ENCODE results near the gene ALG13.

Gene ALG13

DNA sequence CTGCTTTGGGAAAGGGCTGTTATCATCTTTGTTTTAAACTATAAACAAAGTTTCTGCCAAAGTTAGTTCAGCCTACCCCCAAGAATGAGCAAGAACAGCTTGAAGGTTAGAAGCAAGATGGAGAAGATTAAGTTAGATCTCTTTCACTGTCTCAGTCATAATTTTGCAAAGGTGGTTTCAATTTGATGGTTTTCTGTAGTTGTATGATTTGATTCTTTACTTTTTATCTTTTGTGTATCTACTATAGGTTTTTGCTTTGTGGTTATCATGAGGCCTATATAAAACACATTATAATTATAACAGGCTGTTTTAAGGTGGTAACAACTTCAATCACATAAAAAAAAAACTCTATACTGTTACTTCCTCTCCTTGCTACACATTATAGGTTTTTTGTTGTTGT is 35.4 kb upstream of the ALG13 start:
- no peak for TF ChIP-seq EZH2phosphoT487 (IDR thresholded peaks at IDR 0.05; ENCODE audit: borderline replicate concordance, low read length)
- TF ChIP-seq, protein P1, sequence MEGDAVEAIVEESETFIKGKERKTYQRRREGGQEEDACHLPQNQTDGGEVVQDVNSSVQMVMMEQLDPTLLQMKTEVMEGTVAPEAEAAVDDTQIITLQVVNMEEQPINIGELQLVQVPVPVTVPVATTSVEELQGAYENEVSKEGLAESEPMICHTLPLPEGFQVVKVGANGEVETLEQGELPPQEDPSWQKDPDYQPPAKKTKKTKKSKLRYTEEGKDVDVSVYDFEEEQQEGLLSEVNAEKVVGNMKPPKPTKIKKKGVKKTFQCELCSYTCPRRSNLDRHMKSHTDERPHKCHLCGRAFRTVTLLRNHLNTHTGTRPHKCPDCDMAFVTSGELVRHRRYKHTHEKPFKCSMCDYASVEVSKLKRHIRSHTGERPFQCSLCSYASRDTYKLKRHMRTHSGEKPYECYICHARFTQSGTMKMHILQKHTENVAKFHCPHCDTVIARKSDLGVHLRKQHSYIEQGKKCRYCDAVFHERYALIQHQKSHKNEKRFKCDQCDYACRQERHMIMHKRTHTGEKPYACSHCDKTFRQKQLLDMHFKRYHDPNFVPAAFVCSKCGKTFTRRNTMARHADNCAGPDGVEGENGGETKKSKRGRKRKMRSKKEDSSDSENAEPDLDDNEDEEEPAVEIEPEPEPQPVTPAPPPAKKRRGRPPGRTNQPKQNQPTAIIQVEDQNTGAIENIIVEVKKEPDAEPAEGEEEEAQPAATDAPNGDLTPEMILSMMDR (IDR thresholded peaks at IDR 0.05; ENCODE audit: low read depth, low read length, poor library complexity, severe bottlenecking) = no peak
- H3K79me2 ChIP-seq (ENCODE audit: control insufficient read depth, low read length) = no peaks in the 10 kb centered on the region
- H3K4me1 ChIP-seq (ENCODE audit: control insufficient read depth, low read length) = no peaks in the 10 kb centered on the region
- no peaks in the 10 kb centered on the region for H3K27me3 ChIP-seq (ENCODE audit: control insufficient read depth, low read length)
- no peaks in the 10 kb centered on the region for H4K20me1 ChIP-seq (ENCODE audit: control insufficient read depth, insufficient read depth, low read depth, low read length)
- no peaks in the 10 kb centered on the region for H3F3A ChIP-seq (ENCODE audit: control insufficient read depth, insufficient read depth)
- H3K36me3 ChIP-seq (ENCODE audit: control insufficient read depth, low read length) = no peaks in the 10 kb centered on the region
- H3K27ac ChIP-seq (ENCODE audit: low read depth, low read length) = no peak overlapping the region
- H3K4me3 ChIP-seq (ENCODE audit: low read length) = no peak overlapping the region
- H3K9me2 ChIP-seq (replicated peaks; ENCODE audit: control insufficient read depth, low read length) = no peaks in the 10 kb centered on the region
- H3K4me2 ChIP-seq (ENCODE audit: low read length) = no peak overlapping the region
- no peaks in the 10 kb centered on the region for H3K9me3 ChIP-seq (ENCODE audit: control insufficient read depth, insufficient read depth, low read length)

DNA sequence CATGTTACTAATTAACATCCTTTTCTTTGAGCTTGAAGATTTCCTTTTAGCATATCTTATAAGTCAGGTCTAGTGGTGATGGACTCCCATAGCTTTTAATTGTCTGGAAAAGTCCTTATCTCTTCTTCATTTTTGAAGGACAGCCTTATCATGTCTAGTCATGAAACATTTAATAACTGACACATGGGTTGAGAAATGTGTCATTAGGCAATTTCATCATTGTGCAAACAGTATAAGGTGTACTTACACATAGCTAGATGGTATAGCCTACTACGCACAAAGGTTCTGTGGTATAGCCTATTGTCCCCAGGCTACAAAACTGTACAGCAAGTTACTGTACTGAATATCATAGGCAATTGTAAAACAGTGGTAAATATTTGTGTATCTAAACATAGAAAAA is 34.5 kb upstream of the ALG13 start:
- Histone ChIP-seq H4K20me1 (ENCODE audit: control insufficient read depth, insufficient read depth, low read depth, low read length) (no peaks in the 10 kb centered on the region), H3K27ac (ENCODE audit: low read depth, low read length) (no peak overlapping the region), H3K4me1 (ENCODE audit: control insufficient read depth, low read length) (no peaks in the 10 kb centered on the region), H3K27me3 (ENCODE audit: control insufficient read depth, low read length) (no peaks in the 10 kb centered on the region), H3K79me2 (ENCODE audit: control insufficient read depth, low read length) (no peaks in the 10 kb centered on the region), H3K9me3 (ENCODE audit: control insufficient read depth, insufficient read depth, low read length) (no peaks in the 10 kb centered on the region), H3K9me2 (replicated peaks; ENCODE audit: control insufficient read depth, low read length) (no peaks in the 10 kb centered on the region), H3K4me2 (ENCODE audit: low read length) (no peak overlapping the region), H3F3A (ENCODE audit: control insufficient read depth, insufficient read depth) (no peaks in the 10 kb centered on the region), H3K4me3 (ENCODE audit: low read length) (no peak overlapping the region), H3K36me3 (ENCODE audit: control insufficient read depth, low read length) (no peaks in the 10 kb centered on the region)
- TF ChIP-seq EZH2phosphoT487 (IDR thresholded peaks at IDR 0.05; ENCODE audit: borderline replicate concordance, low read length) = no peak
- TF ChIP-seq, protein P1 (IDR thresholded peaks at IDR 0.05; ENCODE audit: low read depth, low read length, poor library complexity, severe bottlenecking) = no peak

DNA sequence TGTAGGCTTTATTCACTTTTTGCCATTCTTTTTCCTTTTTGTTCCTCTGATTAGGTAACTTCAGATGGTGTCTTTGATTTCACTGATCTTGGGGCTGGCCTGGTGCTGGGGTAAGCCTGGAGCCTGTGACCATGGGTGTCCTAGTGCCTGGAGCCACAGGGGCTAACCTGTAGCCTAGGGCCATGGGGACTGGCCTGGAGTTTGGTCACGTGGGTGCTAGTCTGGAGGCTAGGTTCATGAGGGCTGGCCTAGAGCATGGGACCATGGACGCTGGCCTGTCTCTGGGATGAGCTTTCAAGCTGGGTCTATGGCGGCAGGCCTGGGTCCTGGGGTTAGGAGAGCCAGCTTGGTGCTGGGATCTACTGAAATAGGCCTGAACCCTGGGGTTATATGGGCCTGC is 32.2 kb upstream of the ALG13 start:
- TF ChIP-seq, protein P1 (IDR thresholded peaks at IDR 0.05; ENCODE audit: low read depth, low read length, poor library complexity, severe bottlenecking) = no peak
- TF ChIP-seq EZH2phosphoT487 (IDR thresholded peaks at IDR 0.05; ENCODE audit: borderline replicate concordance, low read length) = no peak
- Histone ChIP-seq H3K4me3 (ENCODE audit: low read length) (no peak overlapping the region), H3K4me1 (ENCODE audit: control insufficient read depth, low read length) (no peaks in the 10 kb centered on the region), H3K27me3 (ENCODE audit: control insufficient read depth, low read length) (no peaks in the 10 kb centered on the region), H3F3A (ENCODE audit: control insufficient read depth, insufficient read depth) (no peaks in the 10 kb centered on the region), H3K9me3 (ENCODE audit: control insufficient read depth, insufficient read depth, low read length) (no peaks in the 10 kb centered on the region), H3K27ac (ENCODE audit: low read depth, low read length) (no peak overlapping the region), H3K79me2 (ENCODE audit: control insufficient read depth, low read length) (no peaks in the 10 kb centered on the region), H3K4me2 (ENCODE audit: low read length) (no peak overlapping the region), H4K20me1 (ENCODE audit: control insufficient read depth, insufficient read depth, low read depth, low read length) (no peaks in the 10 kb centered on the region), H3K36me3 (ENCODE audit: control insufficient read depth, low read length) (no peaks in the 10 kb centered on the region), H3K9me2 (replicated peaks; ENCODE audit: control insufficient read depth, low read length) (no peaks in the 10 kb centered on the region)

GRCh38 chrX:111649638-111650037 is 31.3 kb upstream of the ALG13 start:
- TF ChIP-seq, protein P1 (IDR thresholded peaks at IDR 0.05; ENCODE audit: low read depth, low read length, poor library complexity, severe bottlenecking) = no peak
- no peak for TF ChIP-seq EZH2phosphoT487 (IDR thresholded peaks at IDR 0.05; ENCODE audit: borderline replicate concordance, low read length)
- Histone ChIP-seq H3K4me2 (ENCODE audit: low read length) (no peak overlapping the region), H3K9me2 (replicated peaks; ENCODE audit: control insufficient read depth, low read length) (no peaks in the 10 kb centered on the region), H3K9me3 (ENCODE audit: control insufficient read depth, insufficient read depth, low read length) (no peaks in the 10 kb centered on the region), H3K4me1 (ENCODE audit: control insufficient read depth, low read length) (no peaks in the 10 kb centered on the region), H4K20me1 (ENCODE audit: control insufficient read depth, insufficient read depth, low read depth, low read length) (no peaks in the 10 kb centered on the region), H3K27ac (ENCODE audit: low read depth, low read length) (no peak overlapping the region), H3K4me3 (ENCODE audit: low read length) (no peak overlapping the region), H3K79me2 (ENCODE audit: control insufficient read depth, low read length) (no peaks in the 10 kb centered on the region), H3K36me3 (ENCODE audit: control insufficient read depth, low read length) (no peaks in the 10 kb centered on the region), H3K27me3 (ENCODE audit: control insufficient read depth, low read length) (no peaks in the 10 kb centered on the region), H3F3A (ENCODE audit: control insufficient read depth, insufficient read depth) (no peaks in the 10 kb centered on the region)

Measured in DOHH2 (cell line).